Ishikawa (cell line): ENCODE data around the gene UGT1A9.

ENCODE experiments used
- CREB1 ChIP-seq: IDR thresholded peaks from 2 replicates; pipeline ENCODE4 v1.6.1; 2012; ENCODE audit warnings: low read depth
- EGR1 ChIP-seq: IDR thresholded peaks from 2 replicates; pipeline ENCODE4 v1.6.1; 2012
- EP300 ChIP-seq: IDR thresholded peaks from 2 replicates; pipeline ENCODE4 v1.6.1; 2012; ENCODE audit warnings: borderline replicate concordance
- RAD21 ChIP-seq: IDR thresholded peaks from 2 replicates; pipeline ENCODE4 v1.6.1; 2012; ENCODE audit warnings: low read depth
- TEAD4 ChIP-seq: IDR thresholded peaks from 2 replicates; pipeline ENCODE4 v1.6.1; 2012
- USF1 ChIP-seq: IDR thresholded peaks from 2 replicates; pipeline ENCODE4 v1.6.1; 2012
- ZBTB7A ChIP-seq: IDR thresholded peaks from 2 replicates; pipeline ENCODE4 v1.6.1; 2012; ENCODE audit warnings: low read depth
- TF ChIP-seq, protein P1 (sequence below): IDR thresholded peaks from 2 replicates; pipeline ENCODE4 v1.6.1; 2012; ENCODE audit warnings: low read depth, mild to moderate bottlenecking

GRCh38 chr2:233758141-233758540, 86.4 kb downstream of the UGT1A9 start:
- TF ChIP-seq CREB1 (no peak), EP300 (no peak), RAD21 (no peak), EGR1 (no peak), ZBTB7A (no peak), USF1 (no peak), TEAD4 (no peak)
- TF ChIP-seq, protein P1, sequence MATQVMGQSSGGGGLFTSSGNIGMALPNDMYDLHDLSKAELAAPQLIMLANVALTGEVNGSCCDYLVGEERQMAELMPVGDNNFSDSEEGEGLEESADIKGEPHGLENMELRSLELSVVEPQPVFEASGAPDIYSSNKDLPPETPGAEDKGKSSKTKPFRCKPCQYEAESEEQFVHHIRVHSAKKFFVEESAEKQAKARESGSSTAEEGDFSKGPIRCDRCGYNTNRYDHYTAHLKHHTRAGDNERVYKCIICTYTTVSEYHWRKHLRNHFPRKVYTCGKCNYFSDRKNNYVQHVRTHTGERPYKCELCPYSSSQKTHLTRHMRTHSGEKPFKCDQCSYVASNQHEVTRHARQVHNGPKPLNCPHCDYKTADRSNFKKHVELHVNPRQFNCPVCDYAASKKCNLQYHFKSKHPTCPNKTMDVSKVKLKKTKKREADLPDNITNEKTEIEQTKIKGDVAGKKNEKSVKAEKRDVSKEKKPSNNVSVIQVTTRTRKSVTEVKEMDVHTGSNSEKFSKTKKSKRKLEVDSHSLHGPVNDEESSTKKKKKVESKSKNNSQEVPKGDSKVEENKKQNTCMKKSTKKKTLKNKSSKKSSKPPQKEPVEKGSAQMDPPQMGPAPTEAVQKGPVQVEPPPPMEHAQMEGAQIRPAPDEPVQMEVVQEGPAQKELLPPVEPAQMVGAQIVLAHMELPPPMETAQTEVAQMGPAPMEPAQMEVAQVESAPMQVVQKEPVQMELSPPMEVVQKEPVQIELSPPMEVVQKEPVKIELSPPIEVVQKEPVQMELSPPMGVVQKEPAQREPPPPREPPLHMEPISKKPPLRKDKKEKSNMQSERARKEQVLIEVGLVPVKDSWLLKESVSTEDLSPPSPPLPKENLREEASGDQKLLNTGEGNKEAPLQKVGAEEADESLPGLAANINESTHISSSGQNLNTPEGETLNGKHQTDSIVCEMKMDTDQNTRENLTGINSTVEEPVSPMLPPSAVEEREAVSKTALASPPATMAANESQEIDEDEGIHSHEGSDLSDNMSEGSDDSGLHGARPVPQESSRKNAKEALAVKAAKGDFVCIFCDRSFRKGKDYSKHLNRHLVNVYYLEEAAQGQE, result no peak
